Activated naive CD4-positive, alpha-beta T cell treated with anti-CD3 and anti-CD28 coated beads, Interleukin-2, amount 10 ng/mL, durations not matched to agents 5 hours and 36 hours (primary cell): ENCODE measurements around the gene SLC25A38. TPM values are rescaled to one million over a fixed set of nuclear protein-coding genes. Genes with fewer than 3 reads are reported as not detected.

ENCODE experiments used
- total RNA-seq, 2 experiments: library from RNA; stranded (reverse); gene quantifications; one replicate each; pipeline ENCODE4 v1.2.3, GENCODE V29; 2021

The SLC25A38 gene, protein sequence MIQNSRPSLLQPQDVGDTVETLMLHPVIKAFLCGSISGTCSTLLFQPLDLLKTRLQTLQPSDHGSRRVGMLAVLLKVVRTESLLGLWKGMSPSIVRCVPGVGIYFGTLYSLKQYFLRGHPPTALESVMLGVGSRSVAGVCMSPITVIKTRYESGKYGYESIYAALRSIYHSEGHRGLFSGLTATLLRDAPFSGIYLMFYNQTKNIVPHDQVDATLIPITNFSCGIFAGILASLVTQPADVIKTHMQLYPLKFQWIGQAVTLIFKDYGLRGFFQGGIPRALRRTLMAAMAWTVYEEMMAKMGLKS
- 10 to 100 TPM; 38.2 to 38.6 TPM for total RNA-seq

DNA sequence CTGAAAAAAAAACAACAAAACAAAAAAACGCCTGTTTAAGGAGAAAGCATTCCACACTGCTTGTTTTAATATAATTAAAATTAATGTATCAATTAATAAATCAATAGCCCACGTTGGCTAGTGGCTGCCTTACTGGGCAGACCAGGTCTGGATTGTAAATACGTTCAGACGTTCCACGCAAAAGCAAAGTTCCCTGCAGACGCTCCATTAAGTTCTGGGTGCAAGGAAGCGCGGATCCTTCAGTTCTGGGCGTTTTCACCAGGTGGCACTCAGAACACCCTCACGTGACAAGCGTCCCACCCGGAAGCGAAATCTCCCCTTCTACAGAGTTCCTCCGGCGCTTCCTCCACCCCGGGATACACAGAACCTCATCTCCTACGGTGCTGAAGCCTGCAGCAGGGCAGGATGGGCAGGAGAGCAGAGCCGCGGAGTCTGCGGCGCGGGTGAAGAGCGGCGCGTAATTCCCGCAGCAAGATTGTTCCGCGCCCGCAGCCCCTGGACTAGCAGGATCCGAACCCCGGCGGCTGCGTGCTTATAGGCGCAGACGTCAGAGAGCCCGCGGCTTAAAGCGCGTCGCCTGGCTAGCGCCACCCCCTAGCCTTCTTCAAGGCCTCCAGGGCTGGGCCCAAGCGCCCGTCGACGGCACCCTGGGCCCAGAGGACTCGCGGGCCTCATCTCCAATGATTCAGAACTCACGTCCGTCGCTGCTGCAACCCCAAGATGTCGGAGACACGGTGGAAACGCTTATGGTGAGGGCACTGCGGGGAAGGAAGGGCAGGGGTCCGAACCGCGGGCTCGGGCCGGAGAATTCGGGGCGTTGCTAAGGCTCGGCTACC, at the start of gene SLC25A38:
TSS of gene SLC25A38 (plus strand) at position 326 of the 836 bp plus-strand sequence. CDS start at position 681, 355 bp downstream.

GRCh38 chr3:39406368-39407258, 23.4 kb downstream of the SLC25A38 start, which contains the start of gene RPSA:
RPSA (plus strand) TSS chr3:39406720; CDS start chr3:39407654, 934 bp downstream.

Other genes starting within 250 kb of the SLC25A38 start
- gene CSRNP1, start 229.8 kb upstream of the SLC25A38 start, total RNA-seq, result 10 to 100 TPM; 19.9 to 21.5 TPM
- gene XIRP1, start 190.8 kb upstream of the SLC25A38 start, total RNA-seq, result not detected
- gene CX3CR1, start 103.3 kb upstream of the SLC25A38 start, total RNA-seq, result under 1 TPM; 0.83 to 0.89 TPM
- under 1 TPM; 0.36 to 0.76 TPM for gene CCR8, start 53.7 kb upstream of the SLC25A38 start, total RNA-seq
- 1,000 to 10,000 TPM; 1,873 to 1,984 TPM for gene RPSA, start 23.4 kb downstream of the SLC25A38 start, total RNA-seq
- gene MOBP, start 84.3 kb downstream of the SLC25A38 start, total RNA-seq, result not detected